ENCODE results near the gene VPS50.

DNA sequence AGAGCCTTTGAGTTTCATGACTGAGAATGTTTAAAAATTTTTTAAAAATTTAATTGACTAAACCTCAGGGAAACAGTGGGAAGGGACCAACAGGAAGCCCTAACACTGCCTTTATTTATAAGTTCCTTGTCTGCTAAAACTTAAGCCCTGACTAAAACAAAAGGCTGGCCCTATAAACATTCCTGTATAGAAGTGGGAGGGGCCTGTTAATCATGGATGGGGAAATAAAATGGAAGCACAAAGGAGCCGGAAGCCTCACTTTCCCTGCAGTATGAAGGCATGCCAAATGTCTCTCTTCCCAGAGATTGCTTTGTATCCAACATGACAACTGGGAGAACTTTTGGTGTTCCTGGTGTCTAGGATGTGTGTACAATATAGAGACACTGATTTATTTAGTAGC is 66.0 kb downstream of the VPS50 start:
- no peak for TF ChIP-seq EZH2phosphoT487 (IDR thresholded peaks at IDR 0.05; ENCODE audit: low read length)
- TF ChIP-seq, protein P1, sequence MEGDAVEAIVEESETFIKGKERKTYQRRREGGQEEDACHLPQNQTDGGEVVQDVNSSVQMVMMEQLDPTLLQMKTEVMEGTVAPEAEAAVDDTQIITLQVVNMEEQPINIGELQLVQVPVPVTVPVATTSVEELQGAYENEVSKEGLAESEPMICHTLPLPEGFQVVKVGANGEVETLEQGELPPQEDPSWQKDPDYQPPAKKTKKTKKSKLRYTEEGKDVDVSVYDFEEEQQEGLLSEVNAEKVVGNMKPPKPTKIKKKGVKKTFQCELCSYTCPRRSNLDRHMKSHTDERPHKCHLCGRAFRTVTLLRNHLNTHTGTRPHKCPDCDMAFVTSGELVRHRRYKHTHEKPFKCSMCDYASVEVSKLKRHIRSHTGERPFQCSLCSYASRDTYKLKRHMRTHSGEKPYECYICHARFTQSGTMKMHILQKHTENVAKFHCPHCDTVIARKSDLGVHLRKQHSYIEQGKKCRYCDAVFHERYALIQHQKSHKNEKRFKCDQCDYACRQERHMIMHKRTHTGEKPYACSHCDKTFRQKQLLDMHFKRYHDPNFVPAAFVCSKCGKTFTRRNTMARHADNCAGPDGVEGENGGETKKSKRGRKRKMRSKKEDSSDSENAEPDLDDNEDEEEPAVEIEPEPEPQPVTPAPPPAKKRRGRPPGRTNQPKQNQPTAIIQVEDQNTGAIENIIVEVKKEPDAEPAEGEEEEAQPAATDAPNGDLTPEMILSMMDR (IDR thresholded peaks at IDR 0.05; ENCODE audit: low read length), result no peak

All from MM.1S (cell line).